HG02759 (cell line): ENCODE data around the gene CLEC2L.

Experiments used
- ATAC-seq: cut with Tn5 transposase; IDR thresholded peaks from one replicate; pipeline ENCODE4 v1.9.1; 2021; ENCODE audit warnings: mild to moderate bottlenecking, moderate library complexity; ENCODE audit not compliant: unreplicated experiment

The CLEC2L gene

GRCh38 chr7:139573871-139574270 lies 50.4 kb downstream of the CLEC2L start:
- ATAC-seq: no peak

- no peak for ATAC-seq
These were observed 51.3 kb downstream of the CLEC2L start for GRCh38 chr7:139574618-139575337.

DNA sequence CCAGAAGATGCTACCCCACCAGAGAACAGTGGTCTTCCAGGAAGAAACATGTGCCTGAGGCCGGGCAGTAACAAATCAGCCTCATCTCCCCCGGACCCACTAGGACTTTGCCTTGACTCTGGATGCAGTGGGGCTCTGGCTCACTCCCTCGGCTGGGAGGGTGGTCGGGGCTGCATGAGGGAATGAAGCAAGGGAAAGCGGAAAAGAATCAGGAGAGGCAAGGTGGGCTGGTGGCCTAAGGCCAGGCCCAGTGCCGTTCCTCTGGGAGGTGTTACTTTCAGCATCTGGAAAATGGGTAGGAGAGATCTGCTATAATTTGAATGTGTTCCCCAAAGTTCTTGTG lies 51.8 kb downstream of the CLEC2L start:
- ATAC-seq: no peak

- no peak for ATAC-seq
These were observed 52.9 kb downstream of the CLEC2L start for GRCh38 chr7:139576179-139576973.

GRCh38 chr7:139580435-139580834 lies 57.0 kb downstream of the CLEC2L start:
- no peak for ATAC-seq

- no peak for ATAC-seq
These were observed 58.7 kb downstream of the CLEC2L start for GRCh38 chr7:139582130-139582650.

- ATAC-seq: no peak
These were observed 59.2 kb downstream of the CLEC2L start for GRCh38 chr7:139582671-139583155.

DNA sequence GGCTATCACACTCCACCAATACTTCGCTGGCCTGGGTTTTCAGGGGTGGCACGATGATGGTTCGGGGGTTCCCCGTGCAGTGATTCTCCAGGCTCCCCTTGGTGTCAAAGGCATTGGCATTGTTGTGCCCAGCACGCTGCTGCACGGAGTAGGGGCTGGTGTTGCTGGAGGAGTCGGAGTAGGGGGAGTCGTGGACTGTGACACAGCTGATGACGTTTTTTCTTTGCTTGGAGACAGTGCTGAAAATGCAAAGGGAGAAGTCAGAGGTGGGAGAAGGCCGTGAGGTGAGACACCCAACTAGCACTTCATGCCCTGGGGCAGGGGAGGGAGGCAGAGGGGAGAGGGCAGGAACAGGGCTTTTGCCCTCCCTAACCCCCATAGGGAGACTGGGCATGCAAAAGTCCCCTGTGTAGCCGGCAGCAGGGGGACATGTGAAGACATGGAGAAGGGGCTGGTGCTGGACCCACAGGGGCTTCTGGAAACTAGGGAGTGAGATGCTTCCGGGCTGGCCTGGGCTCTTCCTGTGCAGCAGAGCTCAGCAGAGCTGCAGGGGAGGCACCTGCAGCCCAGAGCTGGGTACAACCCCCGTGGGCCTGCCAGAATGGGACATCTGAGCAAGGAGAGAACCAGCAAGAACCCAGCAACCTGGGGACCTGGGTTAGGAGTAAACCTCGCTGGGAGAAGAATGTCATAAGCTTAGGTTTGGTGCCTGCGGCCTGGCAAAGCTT lies 60.5 kb downstream of the CLEC2L start:
- ATAC-seq: no peak

DNA sequence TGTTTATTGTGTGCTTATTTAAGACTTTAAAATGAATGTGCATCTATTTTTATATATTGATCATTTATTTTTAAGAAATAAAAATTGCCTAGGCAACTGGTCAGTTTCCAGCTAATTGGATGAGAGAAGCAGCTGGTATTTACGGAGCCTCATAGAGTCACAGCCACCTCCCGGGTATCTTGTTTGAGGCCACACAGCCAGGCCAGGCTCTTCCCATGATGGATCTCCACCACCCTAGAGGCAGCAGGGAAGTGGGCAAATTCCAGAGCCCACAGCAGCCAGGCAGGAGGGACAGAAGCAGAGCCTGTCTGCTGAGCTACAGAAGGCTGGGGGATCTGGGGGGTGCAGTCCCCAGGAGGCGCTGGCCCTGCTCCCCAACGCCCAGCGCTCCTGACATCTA lies 61.6 kb downstream of the CLEC2L start:
- ATAC-seq: no peak

DNA sequence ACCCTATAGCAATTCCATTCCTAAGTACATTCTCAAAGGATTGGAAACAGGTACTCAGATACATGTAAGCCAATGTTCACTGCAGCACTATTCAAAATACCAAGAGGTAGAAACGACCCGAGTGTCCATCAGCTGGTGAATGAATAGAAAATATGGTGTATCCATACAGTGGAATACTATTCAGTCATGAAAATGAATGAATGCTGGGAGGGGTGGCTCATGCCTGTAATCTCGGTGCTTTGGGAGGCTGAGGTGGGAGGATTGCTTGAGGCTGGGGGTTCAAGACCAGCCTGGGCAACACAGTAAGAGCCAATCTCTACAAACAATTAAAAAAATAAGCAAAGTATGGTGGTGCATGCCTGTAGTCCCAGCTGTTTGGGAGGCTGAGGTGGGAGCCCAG lies 62.8 kb downstream of the CLEC2L start:
- no peak for ATAC-seq

- no peak for ATAC-seq
These were observed 64.0 kb downstream of the CLEC2L start for GRCh38 chr7:139587535-139587934.

DNA sequence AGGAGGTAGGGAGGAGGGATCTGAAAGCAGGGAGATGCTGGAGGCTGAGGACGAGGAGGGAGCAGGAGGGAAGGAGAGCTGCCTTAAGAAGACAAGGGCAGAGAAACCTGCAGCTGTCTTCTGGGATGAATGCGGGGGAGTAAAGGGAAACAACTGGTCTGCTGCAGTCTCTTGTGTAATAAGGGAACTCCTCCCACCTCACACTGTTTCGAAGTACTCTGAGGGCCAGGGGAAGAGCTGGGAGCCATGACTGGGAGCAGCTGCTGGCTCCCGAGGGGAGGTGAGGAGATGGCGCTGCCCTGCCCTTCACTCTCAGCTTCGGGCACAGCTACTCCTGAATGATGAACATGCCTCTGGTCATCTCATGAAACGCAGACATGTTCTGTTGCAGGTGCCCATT lies 65.1 kb downstream of the CLEC2L start:
- ATAC-seq: no peak

DNA sequence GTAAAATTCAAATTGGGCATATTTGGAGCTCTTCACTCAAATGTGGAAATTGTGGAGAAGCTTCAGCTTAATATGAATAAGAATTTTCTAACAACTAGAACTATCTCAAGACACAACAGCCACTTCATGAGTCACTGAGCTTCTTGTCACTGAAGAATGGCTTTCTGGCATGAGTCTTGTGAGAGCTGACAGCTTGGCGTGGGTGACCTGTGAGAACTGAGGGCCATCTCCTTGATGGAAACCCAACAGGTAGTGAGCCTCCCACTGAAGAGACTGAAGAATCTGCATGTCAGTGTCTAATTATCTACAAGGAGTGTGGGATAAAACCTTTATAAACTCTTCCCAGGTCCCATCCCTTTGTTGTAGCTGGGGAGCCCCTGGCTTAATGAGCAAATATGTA lies 66.0 kb downstream of the CLEC2L start:
- ATAC-seq: no peak

DNA sequence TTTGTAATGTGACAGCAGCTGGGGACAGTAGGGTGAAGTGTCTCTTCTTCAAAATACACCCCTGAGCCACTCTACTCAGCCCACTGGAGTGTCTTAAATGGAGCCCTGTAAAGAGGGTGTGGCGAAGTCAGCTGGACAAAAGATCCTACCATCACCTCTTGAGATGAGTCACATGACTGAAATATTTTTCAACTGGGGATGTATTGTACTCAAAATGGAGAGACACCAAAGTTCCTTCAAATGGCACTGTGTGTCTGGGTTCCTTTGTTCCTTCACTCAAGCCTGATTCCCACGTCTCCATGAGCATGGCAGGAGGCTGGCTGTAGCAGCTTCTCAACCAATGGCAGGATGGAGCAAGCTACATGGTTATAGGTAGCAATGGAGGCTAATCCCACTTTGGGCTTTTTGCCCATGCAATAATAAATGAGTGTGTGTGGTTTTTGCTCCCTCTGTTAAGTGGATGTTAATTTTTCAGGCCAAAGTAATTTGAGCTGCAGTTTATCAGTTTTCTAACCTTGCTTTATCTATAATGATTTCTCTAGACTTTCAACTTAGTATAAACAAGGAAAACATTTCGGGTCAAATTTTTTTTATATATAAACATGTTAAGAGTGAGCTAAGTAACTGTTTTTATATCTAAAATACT lies 68.2 kb downstream of the CLEC2L start:
- no peak for ATAC-seq

GRCh38 chr7:139592801-139593461 lies 69.4 kb downstream of the CLEC2L start:
- no peak for ATAC-seq

GRCh38 chr7:139594090-139594489 lies 70.6 kb downstream of the CLEC2L start:
- no peak for ATAC-seq
